ENCODE results near the gene CEMIP2.

Gene CEMIP2

GRCh38 chr9:71638627-71639026 lies 129.7 kb downstream of the CEMIP2 start:
- DNase-seq (ENCODE audit: low spot score) = no peak

- DNase-seq (ENCODE audit: low spot score) = no peak
These were observed 130.4 kb downstream of the CEMIP2 start for GRCh38 chr9:71637926-71638325.

DNA sequence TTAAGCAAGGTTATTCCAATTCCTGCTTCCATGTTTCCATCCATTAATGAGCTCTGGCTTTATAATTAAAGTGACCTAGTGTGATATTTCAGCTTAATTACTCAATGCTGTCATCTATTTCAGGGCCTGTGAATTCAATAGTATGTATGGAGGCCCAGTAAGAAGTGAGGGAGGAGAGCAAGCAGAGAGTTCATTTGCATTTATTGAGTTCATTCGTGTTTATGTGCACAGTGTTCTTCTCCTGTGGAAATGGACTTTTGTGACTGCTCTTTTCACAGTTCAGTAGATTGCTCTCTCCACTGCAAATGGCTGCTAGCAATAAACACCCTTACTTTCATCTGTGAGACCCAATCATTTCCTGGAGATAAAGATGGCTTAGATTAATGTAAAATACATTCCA lies 130.9 kb downstream of the CEMIP2 start:
- DNase-seq (ENCODE audit: low spot score) = no peak

DNA sequence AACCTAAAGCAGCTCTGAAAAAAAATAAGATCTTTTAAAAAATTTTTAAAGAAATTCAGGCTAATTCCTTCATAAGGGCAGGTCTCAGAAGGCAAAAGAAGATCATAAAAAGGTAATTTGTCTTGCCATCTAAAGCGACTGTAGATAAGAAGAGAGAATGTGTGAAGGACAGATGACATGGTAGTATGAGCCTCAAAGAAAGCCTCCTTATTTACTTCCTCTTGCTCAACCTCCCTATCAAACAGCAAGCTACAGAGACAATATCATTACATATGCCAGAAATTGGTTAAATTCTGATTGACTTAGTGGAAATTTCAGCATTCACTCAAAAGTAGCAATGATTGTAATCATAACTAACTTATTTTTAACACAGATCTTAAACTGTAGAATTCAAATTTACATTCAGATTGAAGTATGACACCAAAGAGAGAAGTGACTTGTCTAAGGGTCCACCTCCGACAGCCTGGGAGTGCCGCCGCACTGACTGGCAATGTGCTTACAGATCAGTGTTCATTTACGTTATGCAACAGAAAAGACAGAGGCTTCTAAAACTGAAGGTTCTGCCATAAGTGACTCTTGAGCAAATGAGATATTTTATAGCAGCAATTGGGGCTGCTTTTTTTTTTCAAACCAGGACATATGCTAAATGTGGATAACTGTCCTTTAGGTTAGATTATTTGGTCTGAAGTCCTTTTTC lies 132.0 kb downstream of the CEMIP2 start:
- DNase-seq (ENCODE audit: low spot score) = no peak

DNA sequence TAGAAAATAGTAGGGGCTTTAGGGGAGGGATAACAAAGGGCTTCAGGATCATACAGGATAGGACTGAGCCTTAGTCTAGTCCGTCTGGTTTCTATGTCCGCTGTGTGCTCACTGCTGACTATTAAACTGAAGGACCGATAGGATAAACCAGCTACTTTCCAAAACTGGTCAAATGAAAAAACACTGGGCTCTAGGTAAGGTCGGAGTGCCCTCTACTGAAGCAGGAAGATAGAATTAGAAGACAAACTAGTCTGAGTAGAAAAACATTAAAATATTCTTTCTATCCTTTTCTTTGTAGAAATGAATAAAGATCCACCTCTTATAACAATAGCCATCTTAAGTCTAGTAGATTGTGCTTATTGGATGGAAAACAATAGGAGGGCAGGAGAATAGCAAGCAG lies 133.6 kb downstream of the CEMIP2 start:
- DNase-seq (ENCODE audit: low spot score) = no peak
